ENCODE data around the gene PRKN. TPM values are rescaled to one million over a fixed set of nuclear protein-coding genes. Genes with fewer than 3 reads are reported as not detected.
A peak's percentile ranks its signal among the peaks of the same experiment; 100 is the strongest.

PRKN gene
- total and polyA plus RNA-seq, 2 experiments from 2014 or later: 2.3 to 3.9 TPM

- H3K36me3 ChIP-seq (replicated peaks; ENCODE audit: insufficient read depth, low read depth): no peaks in the 10 kb centered on the region
- no peaks in the 10 kb centered on the region for H3K9me2 ChIP-seq (replicated peaks; ENCODE audit: insufficient read depth)
- no peak overlapping the region for H3K4me2 ChIP-seq
- WGBS (ENCODE audit: low lambda C conversion rate, missing lambda C conversion rate): 96% methylated on average over 11 of the region's 11 CpGs
- no peak overlapping the region for H3K27ac ChIP-seq
- no peak overlapping the region for H2AFZ ChIP-seq
- H3K79me2 ChIP-seq: no peaks in the 10 kb centered on the region
- H3K4me3 ChIP-seq: no peak overlapping the region
- no peaks in the 10 kb centered on the region for H4K20me1 ChIP-seq (ENCODE audit: insufficient read depth, poor library complexity, severe bottlenecking)
- TF ChIP-seq EZH2phosphoT487 (IDR thresholded peaks at IDR 0.05; ENCODE audit: low read depth, severe bottlenecking, unreplicated experiment): no peak
- TF ChIP-seq EZH2 (IDR thresholded peaks at IDR 0.05; ENCODE audit: borderline replicate concordance): no peak
- TF ChIP-seq CTCF (IDR thresholded peaks at IDR 0.05; ENCODE audit: poor library complexity): no peak
- H3K4me1 ChIP-seq (ENCODE audit: insufficient read depth): peaks cover 5% of the 10 kb centered on the region
- no peaks in the 10 kb centered on the region for H3K27me3 ChIP-seq
- no peaks in the 10 kb centered on the region for H3K9me3 ChIP-seq (ENCODE audit: low read depth)
- no peak for DNase-seq (ENCODE audit: low spot score)
These were observed 1351.2 kb downstream of the PRKN start for GRCh38 chr6:161376367-161376766.

GRCh38 chr6:161374971-161375873 lies 1352.3 kb downstream of the PRKN start:
- no peak overlapping the region for H3K27ac ChIP-seq
- TF ChIP-seq CTCF (IDR thresholded peaks at IDR 0.05; ENCODE audit: poor library complexity): no peak
- no peak for TF ChIP-seq EZH2phosphoT487 (IDR thresholded peaks at IDR 0.05; ENCODE audit: low read depth, severe bottlenecking, unreplicated experiment)
- TF ChIP-seq EZH2 (IDR thresholded peaks at IDR 0.05; ENCODE audit: borderline replicate concordance): no peak
- no peaks in the 10 kb centered on the region for H3K27me3 ChIP-seq
- no peaks in the 10 kb centered on the region for H3K79me2 ChIP-seq
- H3K4me3 ChIP-seq: no peak overlapping the region
- WGBS (ENCODE audit: low lambda C conversion rate, missing lambda C conversion rate): 81% methylated on average over 29 of the region's 32 CpGs
- H2AFZ ChIP-seq: no peak overlapping the region
- no peaks in the 10 kb centered on the region for H3K9me3 ChIP-seq (ENCODE audit: low read depth)
- no peak overlapping the region for H3K4me2 ChIP-seq
- H3K4me1 ChIP-seq (ENCODE audit: insufficient read depth): peaks cover 5% of the 10 kb centered on the region
- no peaks in the 10 kb centered on the region for H4K20me1 ChIP-seq (ENCODE audit: insufficient read depth, poor library complexity, severe bottlenecking)
- H3K36me3 ChIP-seq (replicated peaks; ENCODE audit: insufficient read depth, low read depth): no peaks in the 10 kb centered on the region
- DNase-seq (ENCODE audit: low spot score): no peak
- no peaks in the 10 kb centered on the region for H3K9me2 ChIP-seq (replicated peaks; ENCODE audit: insufficient read depth)

- Histone ChIP-seq H3K4me1 (ENCODE audit: insufficient read depth) (no peaks in the 10 kb centered on the region), H2AFZ (no peak overlapping the region), H4K20me1 (ENCODE audit: insufficient read depth, poor library complexity, severe bottlenecking) (no peaks in the 10 kb centered on the region), H3K27ac (no peak overlapping the region), H3K9me3 (ENCODE audit: low read depth) (no peaks in the 10 kb centered on the region), H3K4me3 (no peak overlapping the region), H3K36me3 (replicated peaks; ENCODE audit: insufficient read depth, low read depth) (no peaks in the 10 kb centered on the region), H3K9me2 (replicated peaks; ENCODE audit: insufficient read depth) (no peaks in the 10 kb centered on the region), H3K27me3 (no peaks in the 10 kb centered on the region), H3K4me2 (peak overlapping the region; percentile 54), H3K79me2 (no peaks in the 10 kb centered on the region)
- TF ChIP-seq CTCF (IDR thresholded peaks at IDR 0.05; ENCODE audit: poor library complexity) (peak; percentile 97), EZH2 (IDR thresholded peaks at IDR 0.05; ENCODE audit: borderline replicate concordance) (no peak)
- peak; percentile 80 for DNase-seq (ENCODE audit: low spot score)
- WGBS (ENCODE audit: low lambda C conversion rate, missing lambda C conversion rate): 43% methylated on average over 15 of the region's 15 CpGs
These were observed 1353.6 kb downstream of the PRKN start for GRCh38 chr6:161373905-161374451.
